ENCODE data around the gene SERTAD4.
"Not testable (repeated sequence)": the region's sequence is repeated elsewhere in the genome, so short reads cannot be mapped to it uniquely, and the experiment has no call there.

Gene SERTAD4

GRCh38 chr1:210264496-210265380 is 32.1 kb downstream of the SERTAD4 start:
- H3K27me3 ChIP-seq (ENCODE audit: control insufficient read depth, insufficient read depth, low read length): peaks cover 13% of the 10 kb centered on the region
- no peak overlapping the region for H3K4me3 ChIP-seq (ENCODE audit: low read depth, low read length)
- H3K9me3 ChIP-seq (ENCODE audit: control insufficient read depth, insufficient read depth, low read length): no peaks in the 10 kb centered on the region
- H3K36me3 ChIP-seq (ENCODE audit: control insufficient read depth, insufficient read depth, low read length): no peaks in the 10 kb centered on the region
- H3K4me1 ChIP-seq (ENCODE audit: control insufficient read depth, insufficient read depth, low read length): peaks cover 6% of the 10 kb centered on the region
- peak overlapping the region; percentile 3 for H3K9ac ChIP-seq (ENCODE audit: low read depth, low read length)

DNA sequence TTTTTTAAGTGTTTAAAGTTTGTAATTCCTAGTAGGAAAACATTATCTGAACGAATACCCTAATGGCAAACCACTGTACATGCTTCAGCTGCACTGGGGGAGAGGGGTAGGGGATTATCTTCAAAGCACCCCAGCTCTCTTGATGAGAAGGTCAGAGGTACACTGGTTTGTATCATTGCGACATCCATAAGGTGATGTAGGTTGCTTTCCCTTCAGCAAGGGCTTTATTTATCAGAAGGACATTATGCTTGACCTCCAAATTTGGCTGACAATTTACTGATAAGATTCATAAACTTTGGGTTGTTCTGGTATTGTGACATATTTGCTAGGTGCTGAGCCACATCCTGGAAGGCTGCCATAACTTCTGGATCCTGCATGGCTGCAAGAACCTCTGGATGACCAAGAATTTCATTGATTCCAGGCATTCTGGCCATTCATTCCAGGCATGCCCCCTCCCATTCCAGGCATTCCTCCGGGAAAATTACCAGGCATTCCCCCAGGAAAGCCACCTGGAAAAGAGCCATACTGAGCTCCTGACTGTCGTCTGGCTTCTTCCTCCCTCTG is 32.9 kb downstream of the SERTAD4 start:
- H3K4me3 ChIP-seq (ENCODE audit: low read depth, low read length); H3K9ac ChIP-seq (ENCODE audit: low read depth, low read length); H3K9me3 ChIP-seq (ENCODE audit: control insufficient read depth, insufficient read depth, low read length); H3K4me1 ChIP-seq (ENCODE audit: control insufficient read depth, insufficient read depth, low read length); H3K36me3 ChIP-seq (ENCODE audit: control insufficient read depth, insufficient read depth, low read length): not testable (repeated sequence)
- H3K27me3 ChIP-seq (ENCODE audit: control insufficient read depth, insufficient read depth, low read length): peaks cover 13% of the 10 kb centered on the region

DNA sequence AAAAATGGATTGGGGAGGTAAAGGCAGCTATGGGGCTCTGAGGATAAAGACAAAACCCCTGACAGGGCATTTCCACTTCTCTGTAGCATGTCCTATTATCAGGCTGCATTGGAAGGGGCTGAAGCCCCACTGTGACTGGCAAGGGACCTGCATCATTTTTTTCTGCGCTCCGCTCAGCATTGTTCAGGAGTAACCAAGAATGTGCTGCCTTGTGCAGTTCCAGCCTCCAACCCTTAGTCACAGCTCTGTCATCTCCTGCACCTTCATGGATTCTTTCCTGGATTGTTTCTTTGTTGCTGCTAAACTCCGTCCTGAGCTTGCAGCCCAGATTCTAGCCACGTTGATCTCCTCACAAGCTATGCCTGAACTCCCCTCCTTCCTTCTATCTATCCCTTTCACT is 37.4 kb downstream of the SERTAD4 start:
- H3K4me1 ChIP-seq (ENCODE audit: control insufficient read depth, insufficient read depth, low read length): peaks cover 15% of the 10 kb centered on the region
- H3K36me3 ChIP-seq (ENCODE audit: control insufficient read depth, insufficient read depth, low read length): no peaks in the 10 kb centered on the region
- H3K4me3 ChIP-seq (ENCODE audit: low read depth, low read length): no peak overlapping the region
- no peak overlapping the region for H3K9ac ChIP-seq (ENCODE audit: low read depth, low read length)
- H3K9me3 ChIP-seq (ENCODE audit: control insufficient read depth, insufficient read depth, low read length): no peaks in the 10 kb centered on the region
- no peaks in the 10 kb centered on the region for H3K27me3 ChIP-seq (ENCODE audit: control insufficient read depth, insufficient read depth, low read length)

DNA sequence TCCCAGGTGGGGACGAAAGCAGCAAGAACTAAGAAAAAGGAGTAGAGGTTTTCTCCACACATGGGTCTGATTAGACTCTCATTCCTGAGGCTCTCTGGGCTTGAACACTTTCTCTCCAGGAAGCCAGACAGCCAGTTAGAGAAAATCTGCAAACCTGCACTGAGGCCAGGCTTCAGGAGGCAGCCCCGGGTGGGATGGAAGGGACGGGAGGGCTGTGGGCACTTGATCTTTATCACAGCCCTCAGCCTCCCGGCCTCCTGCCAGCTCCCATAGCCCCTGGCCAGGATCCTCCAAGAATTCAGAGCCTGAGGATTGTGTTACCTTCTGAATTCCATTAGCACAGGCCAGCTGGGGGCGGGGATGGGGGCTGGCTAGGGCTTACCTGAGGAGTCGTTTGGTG is 40.1 kb downstream of the SERTAD4 start:
- no peaks in the 10 kb centered on the region for H3K9me3 ChIP-seq (ENCODE audit: control insufficient read depth, insufficient read depth, low read length)
- no peaks in the 10 kb centered on the region for H3K27me3 ChIP-seq (ENCODE audit: control insufficient read depth, insufficient read depth, low read length)
- no peak overlapping the region for H3K4me3 ChIP-seq (ENCODE audit: low read depth, low read length)
- H3K36me3 ChIP-seq (ENCODE audit: control insufficient read depth, insufficient read depth, low read length): no peaks in the 10 kb centered on the region
- H3K4me1 ChIP-seq (ENCODE audit: control insufficient read depth, insufficient read depth, low read length): peaks cover 13% of the 10 kb centered on the region
- no peak overlapping the region for H3K9ac ChIP-seq (ENCODE audit: low read depth, low read length)

GRCh38 chr1:210280221-210280620 is 47.6 kb downstream of the SERTAD4 start:
- no peak overlapping the region for H3K9ac ChIP-seq (ENCODE audit: low read depth, low read length)
- peaks cover 16% of the 10 kb centered on the region for H3K9me3 ChIP-seq (ENCODE audit: control insufficient read depth, insufficient read depth, low read length)
- H3K4me1 ChIP-seq (ENCODE audit: control insufficient read depth, insufficient read depth, low read length): no peaks in the 10 kb centered on the region
- no peak overlapping the region for H3K4me3 ChIP-seq (ENCODE audit: low read depth, low read length)
- no peaks in the 10 kb centered on the region for H3K36me3 ChIP-seq (ENCODE audit: control insufficient read depth, insufficient read depth, low read length)
- H3K27me3 ChIP-seq (ENCODE audit: control insufficient read depth, insufficient read depth, low read length): no peaks in the 10 kb centered on the region

GRCh38 chr1:210288116-210288515 is 55.5 kb downstream of the SERTAD4 start:
- Histone ChIP-seq H3K27me3 (ENCODE audit: control insufficient read depth, insufficient read depth, low read length) (peaks cover 30% of the 10 kb centered on the region), H3K36me3 (ENCODE audit: control insufficient read depth, insufficient read depth, low read length) (no peaks in the 10 kb centered on the region), H3K4me3 (ENCODE audit: low read depth, low read length) (no peak overlapping the region), H3K4me1 (ENCODE audit: control insufficient read depth, insufficient read depth, low read length) (peaks cover 3% of the 10 kb centered on the region), H3K9me3 (ENCODE audit: control insufficient read depth, insufficient read depth, low read length) (no peaks in the 10 kb centered on the region), H3K9ac (ENCODE audit: low read depth, low read length) (no peak overlapping the region)

GRCh38 chr1:210289248-210289647 is 56.7 kb downstream of the SERTAD4 start:
- Histone ChIP-seq H3K36me3 (ENCODE audit: control insufficient read depth, insufficient read depth, low read length) (no peaks in the 10 kb centered on the region), H3K4me1 (ENCODE audit: control insufficient read depth, insufficient read depth, low read length) (peaks cover 3% of the 10 kb centered on the region), H3K9ac (ENCODE audit: low read depth, low read length) (no peak overlapping the region), H3K27me3 (ENCODE audit: control insufficient read depth, insufficient read depth, low read length) (peaks cover 38% of the 10 kb centered on the region), H3K4me3 (ENCODE audit: low read depth, low read length) (no peak overlapping the region), H3K9me3 (ENCODE audit: control insufficient read depth, insufficient read depth, low read length) (no peaks in the 10 kb centered on the region)

DNA sequence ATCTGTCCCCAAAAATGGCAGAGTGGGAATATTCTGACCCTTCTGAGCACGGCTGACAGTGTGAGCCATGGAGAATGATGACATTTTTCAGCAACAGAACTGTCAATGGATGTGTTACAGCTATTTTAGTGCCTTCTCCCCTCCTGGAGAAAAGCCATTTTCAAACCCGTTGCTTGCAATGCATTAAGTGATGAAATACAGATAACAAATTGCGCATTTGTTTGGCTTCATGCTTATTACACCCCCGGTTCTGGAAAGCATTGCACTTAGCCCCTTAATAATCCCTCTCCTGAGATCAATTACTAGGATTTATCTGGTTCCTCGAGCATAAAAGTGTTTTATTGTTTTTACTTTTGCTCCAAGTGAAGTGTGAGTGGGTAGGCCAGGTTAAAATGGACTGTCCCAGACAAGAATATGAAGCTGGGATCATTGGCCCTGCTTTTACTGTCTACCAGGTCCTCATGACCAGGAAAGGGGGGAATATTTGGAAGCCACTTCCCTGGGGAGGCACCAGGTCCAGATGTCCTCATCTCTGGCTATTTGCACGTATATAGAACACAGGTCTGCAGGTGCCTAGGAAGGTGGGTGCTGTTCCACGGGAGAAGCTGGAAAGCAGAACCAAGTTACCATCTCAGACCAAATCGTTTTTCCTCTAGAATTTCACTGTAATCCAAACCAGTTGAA is 58.6 kb downstream of the SERTAD4 start:
- no peak overlapping the region for H3K9ac ChIP-seq (ENCODE audit: low read depth, low read length)
- H3K4me3 ChIP-seq (ENCODE audit: low read depth, low read length): peak overlapping the region; percentile 57
- no peaks in the 10 kb centered on the region for H3K9me3 ChIP-seq (ENCODE audit: control insufficient read depth, insufficient read depth, low read length)
- H3K4me1 ChIP-seq (ENCODE audit: control insufficient read depth, insufficient read depth, low read length): peaks cover 6% of the 10 kb centered on the region
- H3K36me3 ChIP-seq (ENCODE audit: control insufficient read depth, insufficient read depth, low read length): no peaks in the 10 kb centered on the region
- peaks cover 45% of the 10 kb centered on the region for H3K27me3 ChIP-seq (ENCODE audit: control insufficient read depth, insufficient read depth, low read length)

DNA sequence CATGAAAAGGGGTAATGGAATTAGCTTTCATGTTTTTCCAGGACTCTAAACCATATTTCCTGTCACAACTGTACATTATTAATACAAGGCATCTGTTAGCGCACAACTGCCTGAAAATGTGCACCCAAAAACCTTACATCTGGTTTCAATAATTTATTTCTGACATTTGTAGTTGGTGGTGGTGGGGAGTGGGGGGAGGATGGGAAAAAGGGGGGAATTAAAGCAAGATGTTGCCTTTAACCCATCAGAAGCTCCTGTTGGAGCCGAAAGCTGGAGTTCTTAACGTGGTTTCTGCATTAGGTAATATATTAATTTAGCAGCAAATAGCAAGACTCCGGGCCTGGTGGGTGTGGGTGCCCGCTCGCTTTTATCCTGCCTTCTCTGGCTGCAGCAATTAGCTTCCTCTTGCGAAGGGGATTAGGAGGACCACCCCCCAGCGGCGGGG is 59.2 kb downstream of the SERTAD4 start:
- peak overlapping the region; percentile 57 for H3K4me3 ChIP-seq (ENCODE audit: low read depth, low read length)
- peaks cover 45% of the 10 kb centered on the region for H3K27me3 ChIP-seq (ENCODE audit: control insufficient read depth, insufficient read depth, low read length)
- no peaks in the 10 kb centered on the region for H3K9me3 ChIP-seq (ENCODE audit: control insufficient read depth, insufficient read depth, low read length)
- H3K36me3 ChIP-seq (ENCODE audit: control insufficient read depth, insufficient read depth, low read length): no peaks in the 10 kb centered on the region
- H3K4me1 ChIP-seq (ENCODE audit: control insufficient read depth, insufficient read depth, low read length): peaks cover 6% of the 10 kb centered on the region
- no peak overlapping the region for H3K9ac ChIP-seq (ENCODE audit: low read depth, low read length)

DNA sequence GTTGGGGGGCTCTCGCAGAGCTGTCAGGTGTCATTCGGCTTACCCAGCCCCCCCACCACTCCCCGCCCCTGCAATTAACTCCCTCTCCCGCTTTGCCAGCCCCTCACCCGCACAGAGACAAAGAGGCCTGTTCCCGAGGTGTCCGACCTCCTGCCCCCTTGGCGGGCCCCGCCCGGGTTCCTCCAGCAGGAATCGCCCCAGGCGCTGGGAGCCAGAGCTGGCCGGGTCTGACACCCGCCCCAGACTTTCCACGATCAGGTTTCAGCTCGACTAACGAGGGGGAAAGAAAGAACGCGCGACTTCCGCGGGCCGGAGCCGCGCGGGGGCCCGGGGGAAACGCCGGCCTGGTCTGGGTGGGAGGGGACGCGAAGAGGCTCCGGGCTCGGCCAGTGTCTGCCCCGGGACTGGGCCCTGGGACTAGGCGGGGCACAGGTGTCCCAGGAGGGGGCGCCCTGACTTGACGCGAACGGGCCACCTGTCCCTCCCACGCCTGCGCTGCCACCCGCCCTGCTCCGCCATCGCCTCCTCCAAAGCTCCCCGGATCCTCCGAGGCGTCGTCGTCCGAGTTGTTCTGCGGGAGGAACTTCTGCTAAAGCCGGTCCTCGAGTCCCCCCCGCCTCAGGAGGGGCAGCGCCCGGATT is 59.8 kb downstream of the SERTAD4 start:
- Histone ChIP-seq H3K36me3 (ENCODE audit: control insufficient read depth, insufficient read depth, low read length) (no peaks in the 10 kb centered on the region), H3K27me3 (ENCODE audit: control insufficient read depth, insufficient read depth, low read length) (peaks cover 48% of the 10 kb centered on the region), H3K9ac (ENCODE audit: low read depth, low read length) (peak overlapping the region; percentile 38), H3K9me3 (ENCODE audit: control insufficient read depth, insufficient read depth, low read length) (no peaks in the 10 kb centered on the region), H3K4me3 (ENCODE audit: low read depth, low read length) (peak overlapping the region; percentile 57), H3K4me1 (ENCODE audit: control insufficient read depth, insufficient read depth, low read length) (peaks cover 6% of the 10 kb centered on the region)

DNA sequence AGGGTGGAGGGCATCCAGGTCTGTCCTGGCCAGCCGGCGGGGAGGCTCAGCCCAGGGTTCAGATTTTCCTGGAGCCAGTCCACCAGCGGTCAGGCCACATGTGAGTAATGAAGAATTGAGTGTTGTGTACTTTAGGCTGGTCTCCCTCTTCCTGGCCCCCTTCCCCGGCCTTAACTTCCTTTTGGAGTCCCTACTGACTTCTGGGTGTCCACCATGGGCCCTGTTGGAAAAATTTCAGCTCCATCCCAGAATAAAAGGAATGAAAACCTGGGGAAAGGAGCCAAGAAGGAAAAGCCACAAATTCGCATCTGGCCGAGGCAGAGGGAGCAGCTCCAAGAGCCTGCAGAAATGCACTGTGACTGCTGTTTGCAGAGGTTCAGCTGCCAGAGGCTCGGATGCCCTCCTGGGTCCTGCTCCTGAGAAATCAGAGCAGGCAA is 60.6 kb downstream of the SERTAD4 start:
- Histone ChIP-seq H3K9ac (ENCODE audit: low read depth, low read length) (no peak overlapping the region), H3K4me1 (ENCODE audit: control insufficient read depth, insufficient read depth, low read length) (peaks cover 6% of the 10 kb centered on the region), H3K9me3 (ENCODE audit: control insufficient read depth, insufficient read depth, low read length) (no peaks in the 10 kb centered on the region), H3K36me3 (ENCODE audit: control insufficient read depth, insufficient read depth, low read length) (no peaks in the 10 kb centered on the region), H3K4me3 (ENCODE audit: low read depth, low read length) (peak overlapping the region; percentile 57), H3K27me3 (ENCODE audit: control insufficient read depth, insufficient read depth, low read length) (peaks cover 46% of the 10 kb centered on the region)

Data from iPS-15b (cell line).